Peyer's patch (tissue), 4 donors: ENCODE data around the gene FEZF2.

Source experiments
- POLR2A ChIP-seq, 2 donors: fragments of 450-650 bp; IDR thresholded peaks; one replicate each; pipeline ENCODE4 v1.5.1; 2017; ENCODE audit warnings: antibody characterized with exemption in 2 of 2, mild to moderate bottlenecking in 2 of 2, moderate library complexity in 2 of 2
- TF ChIP-seq, protein P1 (sequence below), 6 experiments: fragments of 450-650 bp in 4 of 6; fragments of 200-600 bp in 2 of 6; sonication (generic) in 1 of 6; IDR thresholded peaks; one replicate each; pipeline ENCODE4 v1.5.1; 2017 to 2019; ENCODE audit warnings: antibody characterized with exemption in 6 of 6, mild to moderate bottlenecking in 3 of 6, moderate library complexity in 1 of 6

- TF ChIP-seq POLR2A (IDR thresholded peaks at IDR 0.05) = no peak
- TF ChIP-seq, protein P1, sequence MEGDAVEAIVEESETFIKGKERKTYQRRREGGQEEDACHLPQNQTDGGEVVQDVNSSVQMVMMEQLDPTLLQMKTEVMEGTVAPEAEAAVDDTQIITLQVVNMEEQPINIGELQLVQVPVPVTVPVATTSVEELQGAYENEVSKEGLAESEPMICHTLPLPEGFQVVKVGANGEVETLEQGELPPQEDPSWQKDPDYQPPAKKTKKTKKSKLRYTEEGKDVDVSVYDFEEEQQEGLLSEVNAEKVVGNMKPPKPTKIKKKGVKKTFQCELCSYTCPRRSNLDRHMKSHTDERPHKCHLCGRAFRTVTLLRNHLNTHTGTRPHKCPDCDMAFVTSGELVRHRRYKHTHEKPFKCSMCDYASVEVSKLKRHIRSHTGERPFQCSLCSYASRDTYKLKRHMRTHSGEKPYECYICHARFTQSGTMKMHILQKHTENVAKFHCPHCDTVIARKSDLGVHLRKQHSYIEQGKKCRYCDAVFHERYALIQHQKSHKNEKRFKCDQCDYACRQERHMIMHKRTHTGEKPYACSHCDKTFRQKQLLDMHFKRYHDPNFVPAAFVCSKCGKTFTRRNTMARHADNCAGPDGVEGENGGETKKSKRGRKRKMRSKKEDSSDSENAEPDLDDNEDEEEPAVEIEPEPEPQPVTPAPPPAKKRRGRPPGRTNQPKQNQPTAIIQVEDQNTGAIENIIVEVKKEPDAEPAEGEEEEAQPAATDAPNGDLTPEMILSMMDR (IDR thresholded peaks at IDR 0.05) = no peak
These were observed 47.9 kb upstream of the FEZF2 start for GRCh38 chr3:62421207-62421606.
